ENCODE measurements around the gene ADORA3.

- TF ChIP-seq POLR2A (IDR thresholded peaks at IDR 0.05): no peak
- TF ChIP-seq, protein P1, sequence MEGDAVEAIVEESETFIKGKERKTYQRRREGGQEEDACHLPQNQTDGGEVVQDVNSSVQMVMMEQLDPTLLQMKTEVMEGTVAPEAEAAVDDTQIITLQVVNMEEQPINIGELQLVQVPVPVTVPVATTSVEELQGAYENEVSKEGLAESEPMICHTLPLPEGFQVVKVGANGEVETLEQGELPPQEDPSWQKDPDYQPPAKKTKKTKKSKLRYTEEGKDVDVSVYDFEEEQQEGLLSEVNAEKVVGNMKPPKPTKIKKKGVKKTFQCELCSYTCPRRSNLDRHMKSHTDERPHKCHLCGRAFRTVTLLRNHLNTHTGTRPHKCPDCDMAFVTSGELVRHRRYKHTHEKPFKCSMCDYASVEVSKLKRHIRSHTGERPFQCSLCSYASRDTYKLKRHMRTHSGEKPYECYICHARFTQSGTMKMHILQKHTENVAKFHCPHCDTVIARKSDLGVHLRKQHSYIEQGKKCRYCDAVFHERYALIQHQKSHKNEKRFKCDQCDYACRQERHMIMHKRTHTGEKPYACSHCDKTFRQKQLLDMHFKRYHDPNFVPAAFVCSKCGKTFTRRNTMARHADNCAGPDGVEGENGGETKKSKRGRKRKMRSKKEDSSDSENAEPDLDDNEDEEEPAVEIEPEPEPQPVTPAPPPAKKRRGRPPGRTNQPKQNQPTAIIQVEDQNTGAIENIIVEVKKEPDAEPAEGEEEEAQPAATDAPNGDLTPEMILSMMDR (IDR thresholded peaks at IDR 0.05): no peak
Measured at GRCh38 chr1:111516005-111516535, 12.6 kb upstream of the ADORA3 start.
